ENCODE results near the gene DISC1.

DNA sequence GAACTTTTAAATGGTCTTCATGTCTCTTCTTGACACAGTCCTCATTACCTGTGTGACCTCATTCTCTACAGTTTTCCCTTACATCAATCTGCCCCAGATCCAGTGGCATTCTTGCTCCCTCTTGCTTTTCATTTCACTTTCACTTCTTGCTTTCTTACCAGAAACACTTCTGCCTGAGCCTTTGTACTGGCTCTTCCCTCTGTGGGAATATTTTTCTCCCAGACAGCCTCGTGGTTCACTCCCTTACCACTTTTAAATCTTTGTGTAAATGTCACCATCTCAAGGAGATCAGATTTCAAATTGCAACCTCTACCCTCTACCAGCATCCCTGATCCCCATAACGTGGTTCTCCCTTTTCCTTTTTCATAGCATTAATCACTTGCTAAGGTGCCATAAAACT is 73.2 kb downstream of the DISC1 start:
- TF ChIP-seq BACH2 (CRISPR knock-in tag; IDR thresholded peaks at IDR 0.05; ENCODE audit: borderline replicate concordance), result no peak
- TF ChIP-seq ZFP3 (CRISPR knock-in tag; IDR thresholded peaks at IDR 0.05), result no peak
- TF ChIP-seq, protein P1, sequence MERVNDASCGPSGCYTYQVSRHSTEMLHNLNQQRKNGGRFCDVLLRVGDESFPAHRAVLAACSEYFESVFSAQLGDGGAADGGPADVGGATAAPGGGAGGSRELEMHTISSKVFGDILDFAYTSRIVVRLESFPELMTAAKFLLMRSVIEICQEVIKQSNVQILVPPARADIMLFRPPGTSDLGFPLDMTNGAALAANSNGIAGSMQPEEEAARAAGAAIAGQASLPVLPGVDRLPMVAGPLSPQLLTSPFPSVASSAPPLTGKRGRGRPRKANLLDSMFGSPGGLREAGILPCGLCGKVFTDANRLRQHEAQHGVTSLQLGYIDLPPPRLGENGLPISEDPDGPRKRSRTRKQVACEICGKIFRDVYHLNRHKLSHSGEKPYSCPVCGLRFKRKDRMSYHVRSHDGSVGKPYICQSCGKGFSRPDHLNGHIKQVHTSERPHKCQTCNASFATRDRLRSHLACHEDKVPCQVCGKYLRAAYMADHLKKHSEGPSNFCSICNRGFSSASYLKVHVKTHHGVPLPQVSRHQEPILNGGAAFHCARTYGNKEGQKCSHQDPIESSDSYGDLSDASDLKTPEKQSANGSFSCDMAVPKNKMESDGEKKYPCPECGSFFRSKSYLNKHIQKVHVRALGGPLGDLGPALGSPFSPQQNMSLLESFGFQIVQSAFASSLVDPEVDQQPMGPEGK (CRISPR knock-in tag; IDR thresholded peaks at IDR 0.05; ENCODE audit: borderline replicate concordance), result no peak
- TF ChIP-seq ZNF8 (CRISPR knock-in tag; IDR thresholded peaks at IDR 0.05), result no peak
- TF ChIP-seq, protein P2, sequence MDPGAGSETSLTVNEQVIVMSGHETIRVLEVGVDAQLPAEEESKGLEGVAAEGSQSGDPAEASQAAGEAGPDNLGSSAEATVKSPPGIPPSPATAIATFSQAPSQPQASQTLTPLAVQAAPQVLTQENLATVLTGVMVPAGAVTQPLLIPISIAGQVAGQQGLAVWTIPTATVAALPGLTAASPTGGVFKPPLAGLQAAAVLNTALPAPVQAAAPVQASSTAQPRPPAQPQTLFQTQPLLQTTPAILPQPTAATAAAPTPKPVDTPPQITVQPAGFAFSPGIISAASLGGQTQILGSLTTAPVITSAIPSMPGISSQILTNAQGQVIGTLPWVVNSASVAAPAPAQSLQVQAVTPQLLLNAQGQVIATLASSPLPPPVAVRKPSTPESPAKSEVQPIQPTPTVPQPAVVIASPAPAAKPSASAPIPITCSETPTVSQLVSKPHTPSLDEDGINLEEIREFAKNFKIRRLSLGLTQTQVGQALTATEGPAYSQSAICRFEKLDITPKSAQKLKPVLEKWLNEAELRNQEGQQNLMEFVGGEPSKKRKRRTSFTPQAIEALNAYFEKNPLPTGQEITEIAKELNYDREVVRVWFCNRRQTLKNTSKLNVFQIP (CRISPR knock-in tag; IDR thresholded peaks at IDR 0.05; ENCODE audit: borderline replicate concordance, low read depth), result no peak
